Umbilical cord (tissue), 2 donors: ENCODE measurements around the gene ZNF514. TPM values are rescaled to one million over a fixed set of nuclear protein-coding genes. Genes with fewer than 3 reads are reported as not detected.
A peak's percentile ranks its signal among the peaks of the same experiment; 100 is the strongest.
"Not testable (repeated sequence)": the region's sequence is repeated elsewhere in the genome, so short reads cannot be mapped to it uniquely, and the experiment has no call there.

Source experiments
- DNase-seq: peaks from one replicate; pipeline ENCODE4 v3.0.0-alpha.2; 2015; ENCODE audit warnings: low spot score
- total RNA-seq: library from RNA; depleted of rRNA; stranded (reverse); fragments of >200 nt; gene quantifications from one replicate; pipeline ENCODE4 v1.2.3, GENCODE V29; 2014; ENCODE audit warnings: low replicate concordance; ENCODE audit not compliant: insufficient read depth

ZNF514 gene
- total RNA-seq, 1 donor from 2014 or later, result 31.5 TPM

DNA sequence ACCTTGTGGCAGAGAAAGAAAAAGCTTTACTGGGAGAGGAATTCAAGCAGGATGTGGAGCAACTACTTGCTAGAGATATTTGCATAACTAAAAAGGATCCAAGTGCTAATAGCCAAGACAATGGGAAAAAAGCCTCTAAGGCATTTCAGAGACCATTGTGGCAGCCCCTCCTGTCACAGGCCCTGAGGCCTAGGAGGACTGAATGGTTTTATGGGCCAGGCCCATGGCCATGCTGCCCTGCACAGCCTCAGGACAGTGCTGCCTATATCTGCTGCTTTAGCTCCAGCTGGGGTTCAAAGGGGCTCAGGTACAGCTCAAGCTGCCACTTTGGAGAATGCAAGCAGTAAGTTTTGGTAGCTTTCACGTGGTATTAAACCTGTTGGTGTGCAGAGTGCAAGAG lies 20.9 kb downstream of the ZNF514 start:
- DNase-seq, result no peak

DNA sequence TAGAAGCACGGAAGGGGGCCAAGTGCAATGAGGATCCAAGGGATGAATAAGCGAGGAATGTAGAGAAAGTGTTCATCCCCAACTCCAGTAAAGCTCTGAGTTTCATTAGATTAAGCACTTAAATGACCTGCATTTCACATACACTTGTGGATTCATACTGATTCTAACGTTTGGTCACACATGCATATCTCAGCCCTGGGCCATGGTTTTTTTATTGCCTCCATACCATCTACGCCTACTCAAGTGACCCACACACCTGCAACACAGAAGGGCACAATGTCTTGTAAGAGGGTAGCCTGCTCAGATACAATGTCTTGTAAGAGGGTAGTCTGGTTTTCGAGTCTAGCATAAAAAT lies 37.5 kb downstream of the ZNF514 start:
- no peak for DNase-seq

DNA sequence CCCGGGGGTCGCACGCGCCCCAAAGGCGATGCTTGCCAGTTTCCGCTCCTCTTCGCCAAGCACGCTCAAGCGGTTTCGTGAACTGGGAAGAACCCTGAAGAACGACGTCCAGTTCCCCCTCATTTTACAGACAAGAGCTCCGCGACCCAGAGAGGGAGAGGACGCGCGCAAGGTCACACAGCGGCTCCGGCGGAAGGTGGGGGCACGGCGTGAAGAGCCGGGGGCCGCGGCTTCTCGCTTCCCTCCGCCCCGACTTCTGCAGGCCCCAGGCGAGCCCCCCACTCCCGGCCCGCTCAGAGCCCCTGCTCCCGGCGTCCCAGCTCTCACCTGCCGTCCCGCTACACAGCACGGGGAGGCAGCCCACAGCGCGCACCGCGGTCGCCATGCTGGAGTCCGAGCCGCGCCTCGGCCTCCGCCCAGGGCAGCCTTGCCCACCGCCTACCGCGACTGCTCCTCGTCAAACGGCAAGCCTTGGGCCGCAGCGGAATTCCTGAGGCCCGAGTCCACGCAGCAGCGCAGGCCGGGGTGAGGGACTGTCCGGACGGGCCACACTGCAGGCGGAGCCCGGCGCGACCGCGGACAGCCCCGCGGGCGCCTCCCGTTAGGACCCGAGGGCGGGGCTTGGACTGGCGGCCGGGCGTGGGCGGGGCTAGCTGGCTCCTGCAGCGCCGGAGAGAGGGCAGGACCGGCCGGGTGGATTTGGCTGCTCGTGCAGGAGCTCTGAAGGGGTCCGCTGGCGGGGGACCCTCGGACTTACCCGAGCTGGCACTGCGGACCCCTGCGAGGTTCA lies 38.0 kb downstream of the ZNF514 start, which contains the start of gene MRPS5:
Gene MRPS5 (minus strand): TSS at position 402 of the 790 bp plus-strand sequence. CDS start 17 bp downstream, at position 385.
- DNase-seq, result peak; percentile 84

DNA sequence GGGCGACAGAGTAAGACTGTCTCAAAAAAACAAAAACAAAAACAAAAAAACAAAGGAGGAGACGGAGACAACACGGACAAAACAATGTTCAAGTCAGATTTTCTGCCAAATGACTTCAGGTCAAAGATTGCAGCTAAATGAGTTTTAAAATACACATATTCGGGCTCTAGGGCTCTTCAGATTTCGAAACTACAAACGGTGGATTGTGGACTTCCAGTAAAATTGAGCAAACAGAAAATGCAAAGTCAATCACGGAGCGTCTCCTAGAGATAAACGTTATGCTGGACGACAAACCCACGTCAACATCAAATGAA lies 38.6 kb downstream of the ZNF514 start:
- DNase-seq, result no peak

DNA sequence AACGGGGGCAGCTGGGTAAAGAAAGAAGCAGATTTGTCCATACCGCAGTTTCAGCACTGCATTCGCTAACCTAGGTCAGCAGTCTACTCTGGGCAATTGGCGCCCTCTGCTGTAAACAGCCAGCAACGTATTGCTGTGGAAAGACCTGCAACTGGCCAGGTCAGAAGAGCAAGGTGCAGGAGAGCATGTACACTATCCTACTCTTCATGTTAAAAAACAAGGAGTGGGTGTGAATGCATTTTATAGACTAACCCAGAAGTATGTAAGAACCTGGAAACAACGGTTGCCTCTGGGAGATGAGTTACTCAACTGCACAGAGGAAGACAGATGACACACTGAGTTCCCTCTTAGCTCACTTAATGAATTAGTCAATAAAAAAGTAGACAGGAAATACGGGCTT lies 44.2 kb downstream of the ZNF514 start:
- peak; percentile 59 for DNase-seq

DNA sequence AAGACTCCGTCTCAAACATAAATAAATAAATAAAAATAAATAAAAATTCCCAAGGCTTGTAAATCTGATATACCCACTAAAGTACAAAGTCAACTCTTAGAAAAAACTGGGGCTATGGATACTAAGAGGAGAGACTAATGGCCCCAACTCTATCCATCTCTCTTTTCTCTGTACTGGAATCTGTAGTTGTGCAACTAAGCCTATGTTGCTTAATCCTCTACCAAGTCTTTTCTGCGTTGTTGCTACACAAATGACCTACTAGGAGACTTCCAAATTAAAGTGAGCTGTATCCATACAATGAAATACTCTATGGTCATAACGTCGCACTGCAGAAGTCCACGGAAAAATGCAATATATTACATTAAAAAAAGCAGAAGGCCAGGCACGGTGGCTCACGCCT lies 46.2 kb downstream of the ZNF514 start:
- no peak for DNase-seq

DNA sequence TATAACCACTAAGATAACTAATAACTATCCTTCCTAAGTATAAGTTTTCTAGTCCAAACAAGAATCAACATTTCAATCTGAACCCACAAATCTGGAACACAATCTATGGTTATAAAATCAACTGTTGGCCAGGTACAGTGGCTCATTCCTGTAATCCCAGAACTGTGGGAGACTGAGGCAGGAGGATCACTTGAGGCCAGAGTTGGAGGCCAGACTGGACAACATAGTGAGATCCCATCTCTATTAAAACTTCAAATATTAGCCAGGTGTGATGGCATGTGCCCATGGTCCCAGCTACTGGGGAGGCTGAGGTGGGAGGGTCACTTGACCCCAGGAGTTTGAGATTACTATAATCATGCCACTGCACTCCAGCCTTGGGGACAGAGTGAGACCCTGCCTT lies 49.3 kb downstream of the ZNF514 start:
- DNase-seq, result no peak

DNA sequence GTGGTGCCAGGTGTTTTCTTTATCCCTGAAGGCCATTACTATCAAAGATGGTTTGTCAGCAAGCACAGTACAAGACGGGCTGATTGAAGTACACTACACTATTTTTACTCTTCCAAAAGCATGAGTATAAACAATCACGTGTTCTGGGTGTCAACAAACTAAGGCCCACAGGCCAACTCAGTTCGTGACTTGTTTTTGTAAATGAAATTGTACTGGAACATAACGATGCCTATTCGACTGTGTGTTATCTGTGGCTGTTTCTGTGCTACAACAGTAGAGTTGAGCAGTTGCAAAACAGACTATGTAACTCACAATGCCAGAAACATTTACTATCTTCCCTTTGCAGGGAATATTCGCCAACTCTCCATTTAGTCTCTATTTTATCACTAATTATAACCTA lies 50.4 kb downstream of the ZNF514 start:
- no peak for DNase-seq

DNA sequence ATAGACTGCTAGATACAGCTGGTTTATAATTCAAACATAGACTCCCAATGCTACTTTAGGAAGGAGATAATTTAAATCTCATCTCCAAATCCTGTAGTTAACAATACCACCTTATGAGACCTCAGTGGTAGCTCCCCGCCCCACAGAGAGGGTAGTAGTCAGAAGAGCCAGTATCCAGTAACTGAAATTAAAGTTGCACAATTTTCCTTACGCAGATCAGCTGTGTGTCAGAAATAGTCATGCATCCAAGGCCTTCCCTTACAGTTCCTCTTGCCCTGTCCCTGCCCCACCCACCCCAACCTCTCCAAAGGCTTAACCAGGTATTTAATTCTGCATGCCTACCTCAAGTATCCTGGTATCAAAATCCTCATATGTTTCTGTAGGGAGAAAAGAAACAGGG lies 53.6 kb downstream of the ZNF514 start:
- no peak for DNase-seq

DNA sequence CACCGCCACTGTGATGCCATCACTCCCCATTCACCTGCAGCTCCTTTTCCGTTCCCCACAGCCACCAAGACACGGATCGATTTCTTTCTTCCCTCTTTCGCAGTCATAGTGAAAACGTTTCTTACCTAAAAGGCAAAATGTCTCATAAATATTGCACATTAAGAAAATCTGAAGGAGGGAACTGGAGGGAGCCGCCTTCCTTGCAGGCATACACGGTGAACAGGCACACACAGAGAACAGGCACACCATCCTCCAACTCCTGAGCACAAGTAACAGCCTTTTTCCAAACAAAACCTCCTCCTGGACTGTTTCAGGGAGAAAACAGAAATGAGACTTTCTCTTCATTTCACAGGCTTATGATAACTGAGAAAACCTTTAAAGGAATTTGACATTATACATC lies 55.0 kb downstream of the ZNF514 start:
- DNase-seq, result no peak

DNA sequence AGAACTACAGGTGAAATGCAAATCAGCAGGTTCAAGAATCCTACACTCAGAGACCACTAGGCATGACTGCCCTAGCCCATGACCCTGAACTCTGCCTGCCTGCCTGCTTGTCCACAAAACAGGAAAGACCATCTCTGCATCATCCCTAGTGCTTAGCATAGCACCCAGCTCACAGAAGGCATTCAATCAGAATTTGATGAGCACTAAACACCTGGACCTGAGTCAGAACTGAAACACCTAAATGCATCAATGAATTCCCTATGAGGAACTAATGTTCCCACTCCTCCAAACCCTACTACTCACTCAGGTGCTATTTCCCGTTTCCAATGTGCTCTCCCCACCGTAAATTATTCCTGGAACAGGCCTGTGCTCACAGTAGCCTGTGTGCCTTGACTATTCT lies 59.7 kb downstream of the ZNF514 start:
- DNase-seq, result no peak

DNA sequence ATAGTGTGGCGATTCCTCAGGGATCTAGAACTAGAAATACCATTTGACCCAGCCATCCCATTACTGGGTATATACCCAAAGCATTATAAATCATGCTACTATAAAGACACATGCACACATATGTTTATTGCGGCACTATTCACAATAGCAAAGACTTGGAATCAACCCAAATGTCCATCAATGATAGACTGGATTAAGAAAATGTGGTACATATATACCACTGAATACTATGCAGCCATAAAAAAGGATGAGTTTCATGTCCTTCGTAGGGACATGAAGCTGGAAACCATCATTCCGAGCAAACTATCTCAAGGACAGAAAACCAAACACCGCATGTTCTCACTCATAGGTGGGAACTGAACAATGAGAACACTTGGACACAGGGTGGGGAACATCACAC lies 61.4 kb downstream of the ZNF514 start:
- not testable (repeated sequence) for DNase-seq

Other genes with a start within 250 kb of the ZNF514 start
- gene MAL, start 134.1 kb downstream of the ZNF514 start, total RNA-seq, result 3.6 TPM
- gene MRPS5, start 38.0 kb downstream of the ZNF514 start, total RNA-seq, result 44.1 TPM
- gene ZNF2, start 6.0 kb upstream of the ZNF514 start, total RNA-seq, result 2.9 TPM
- 21.2 TPM for gene ZNF892, start 47.7 kb upstream of the ZNF514 start, total RNA-seq
- 2.4 TPM for gene PROM2, start 114.6 kb upstream of the ZNF514 start, total RNA-seq
- gene KCNIP3, start 137.5 kb upstream of the ZNF514 start, total RNA-seq, result 12.5 TPM
- 16.9 TPM for gene FAHD2A, start 242.9 kb upstream of the ZNF514 start, total RNA-seq